ENCODE data around the gene SERPINA5.

The SERPINA5 gene

DNA sequence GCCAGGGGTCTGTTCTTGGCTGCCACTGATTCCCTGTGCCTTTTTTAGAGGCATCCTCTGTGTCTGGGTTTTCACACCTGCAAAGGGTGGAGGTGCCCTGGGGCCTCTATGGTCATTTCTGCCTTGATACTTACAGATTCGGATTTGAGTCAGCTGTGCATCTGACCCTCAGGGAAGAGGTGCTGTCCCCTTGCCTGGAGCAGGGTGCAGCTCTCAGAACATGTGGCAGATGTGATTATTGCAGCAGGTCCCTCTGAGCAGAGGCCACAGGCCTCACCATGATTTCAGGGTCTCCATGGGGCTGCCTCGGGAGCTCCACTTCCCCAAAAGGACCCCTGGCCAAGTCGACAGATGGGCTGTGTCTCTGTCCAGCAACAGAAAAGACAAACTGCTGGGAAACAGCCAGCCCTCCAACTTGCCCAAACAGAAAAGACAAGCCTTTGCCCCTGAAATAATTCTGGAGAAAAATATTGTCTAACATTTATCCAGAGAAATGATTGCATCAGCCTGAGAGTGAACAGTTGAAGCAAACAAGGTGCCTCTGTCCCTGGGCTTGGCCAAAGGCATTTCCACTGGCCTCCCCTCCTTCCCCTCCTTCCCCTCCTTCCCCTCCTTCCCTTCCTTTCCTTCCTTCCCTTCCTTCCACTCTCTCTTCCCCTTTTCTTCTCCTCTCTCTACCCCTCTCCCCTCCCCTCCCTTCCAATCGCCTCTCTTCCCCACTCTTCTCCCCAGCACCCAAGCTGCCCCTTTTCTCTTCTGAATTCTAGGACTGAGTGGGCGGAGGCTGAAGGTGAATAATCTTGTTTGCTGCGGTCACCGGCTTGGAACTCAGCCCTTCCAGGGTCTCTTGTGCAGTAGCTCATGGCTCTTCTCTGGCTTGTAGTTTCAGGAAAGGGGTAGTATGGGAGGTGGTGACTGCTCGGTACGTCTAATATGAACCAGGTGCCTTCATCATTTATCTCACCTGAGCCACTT is 31.6 kb downstream of the SERPINA5 start:
- peaks cover 27% of the 10 kb centered on the region for H3K9me3 Mint-ChIP-seq
- no peak overlapping the region for H3K27ac Mint-ChIP-seq
- intact Hi-C loops (cut with micrococcal nuclease): no loop called here
- no peak overlapping the region for H3K4me3 Mint-ChIP-seq
- no peaks in the 10 kb centered on the region for H3K36me3 Mint-ChIP-seq (ENCODE audit: low read depth)
- H3K27me3 Mint-ChIP-seq: peaks cover 1% of the 10 kb centered on the region
- no peaks in the 10 kb centered on the region for H3K4me1 Mint-ChIP-seq (ENCODE audit: low read depth)

DNA sequence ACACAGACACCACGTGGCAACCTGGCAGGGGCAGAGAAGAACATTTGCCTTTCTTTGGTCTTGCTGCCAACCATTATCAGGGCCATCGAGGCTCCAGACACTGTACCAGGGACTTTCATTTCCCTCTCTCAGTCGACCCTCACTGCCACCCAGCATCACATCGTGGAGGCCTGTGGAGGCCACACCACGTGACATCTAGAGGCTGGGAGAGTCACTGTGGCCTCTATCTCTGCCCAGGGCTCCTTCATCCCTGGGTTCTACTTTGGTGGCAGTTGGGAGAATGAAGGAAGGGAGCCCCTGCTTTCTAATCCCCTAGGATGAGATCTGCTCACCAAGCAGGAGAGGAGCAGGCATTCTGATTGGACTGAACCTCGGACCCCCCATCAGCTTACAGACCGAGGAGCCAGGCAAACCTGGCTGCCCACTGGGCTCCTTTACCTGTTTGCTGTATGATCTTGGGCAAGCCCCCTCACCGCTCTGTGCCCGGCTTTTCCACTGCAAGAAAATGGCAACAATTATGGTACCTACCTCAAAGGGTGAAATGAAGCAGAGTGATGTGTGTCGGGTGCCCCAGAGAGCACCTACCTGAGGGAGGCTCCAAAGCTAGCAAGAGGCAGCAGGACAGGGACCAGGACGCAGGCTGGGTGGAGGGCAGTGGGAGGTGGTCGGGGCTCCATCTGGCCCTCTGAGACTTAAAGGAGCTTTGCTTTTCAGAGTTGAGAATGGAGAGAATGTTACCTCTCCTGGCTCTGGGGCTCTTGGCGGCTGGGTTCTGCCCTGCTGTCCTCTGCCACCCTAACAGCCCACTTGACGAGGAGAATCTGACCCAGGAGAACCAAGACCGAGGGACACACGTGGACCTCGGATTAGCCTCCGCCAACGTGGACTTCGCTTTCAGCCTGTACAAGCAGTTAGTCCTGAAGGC is 32.8 kb downstream of the SERPINA5 start:
- intact Hi-C loops (cut with micrococcal nuclease): no loop called here

DNA sequence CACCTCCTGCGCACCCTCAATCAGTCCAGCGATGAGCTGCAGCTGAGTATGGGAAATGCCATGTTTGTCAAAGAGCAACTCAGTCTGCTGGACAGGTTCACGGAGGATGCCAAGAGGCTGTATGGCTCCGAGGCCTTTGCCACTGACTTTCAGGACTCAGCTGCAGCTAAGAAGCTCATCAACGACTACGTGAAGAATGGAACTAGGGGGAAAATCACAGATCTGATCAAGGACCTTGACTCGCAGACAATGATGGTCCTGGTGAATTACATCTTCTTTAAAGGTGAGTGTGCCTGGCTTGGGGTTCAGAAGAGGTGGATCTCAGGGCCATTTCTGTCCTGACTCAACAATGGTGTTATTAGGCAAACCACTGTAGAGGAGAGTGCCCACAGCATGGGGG is 33.6 kb downstream of the SERPINA5 start:
- H3K27ac Mint-ChIP-seq: no peak overlapping the region
- no peaks in the 10 kb centered on the region for H3K4me1 Mint-ChIP-seq (ENCODE audit: low read depth)
- H3K4me3 Mint-ChIP-seq: no peak overlapping the region
- intact Hi-C loops (cut with micrococcal nuclease): no loop called here
- peaks cover 39% of the 10 kb centered on the region for H3K9me3 Mint-ChIP-seq
- H3K27me3 Mint-ChIP-seq: peaks cover 1% of the 10 kb centered on the region
- no peaks in the 10 kb centered on the region for H3K36me3 Mint-ChIP-seq (ENCODE audit: low read depth)

More for the DNA sequence above, 32.8 kb downstream of the SERPINA5 start:
- H3K4me1 Mint-ChIP-seq (ENCODE audit: low read depth): no peaks in the 10 kb centered on the region
- H3K4me3 Mint-ChIP-seq: no peak overlapping the region
- H3K36me3 Mint-ChIP-seq (ENCODE audit: low read depth): no peaks in the 10 kb centered on the region
- H3K27ac Mint-ChIP-seq: no peak overlapping the region
- H3K9me3 Mint-ChIP-seq: peaks cover 36% of the 10 kb centered on the region
- H3K27me3 Mint-ChIP-seq: peaks cover 1% of the 10 kb centered on the region

DNA sequence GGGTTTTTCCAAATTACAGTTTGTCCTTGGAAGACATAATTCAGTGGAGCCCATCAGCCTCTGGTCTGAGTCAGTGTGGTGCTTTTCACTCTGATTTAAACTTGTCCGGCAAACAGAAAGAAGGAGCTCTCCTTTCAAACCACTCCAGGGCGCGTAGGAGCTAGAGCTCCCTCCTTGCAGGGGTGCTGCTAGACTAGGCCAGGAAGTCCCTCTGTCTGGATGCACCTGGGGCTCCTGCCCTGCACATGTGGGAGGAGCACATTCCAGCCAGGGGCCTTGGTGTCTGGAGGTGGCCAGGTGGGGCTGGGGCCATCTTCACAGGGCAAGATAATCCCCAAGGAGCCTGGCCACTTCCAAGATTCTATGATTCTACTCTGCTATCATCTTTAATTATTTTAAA is 34.0 kb downstream of the SERPINA5 start:
- peaks cover 44% of the 10 kb centered on the region for H3K9me3 Mint-ChIP-seq
- H3K4me3 Mint-ChIP-seq: no peak overlapping the region
- no peak overlapping the region for H3K27ac Mint-ChIP-seq
- H3K27me3 Mint-ChIP-seq: peaks cover 1% of the 10 kb centered on the region
- no peaks in the 10 kb centered on the region for H3K36me3 Mint-ChIP-seq (ENCODE audit: low read depth)
- intact Hi-C loops (cut with micrococcal nuclease): no loop called here
- no peaks in the 10 kb centered on the region for H3K4me1 Mint-ChIP-seq (ENCODE audit: low read depth)

DNA sequence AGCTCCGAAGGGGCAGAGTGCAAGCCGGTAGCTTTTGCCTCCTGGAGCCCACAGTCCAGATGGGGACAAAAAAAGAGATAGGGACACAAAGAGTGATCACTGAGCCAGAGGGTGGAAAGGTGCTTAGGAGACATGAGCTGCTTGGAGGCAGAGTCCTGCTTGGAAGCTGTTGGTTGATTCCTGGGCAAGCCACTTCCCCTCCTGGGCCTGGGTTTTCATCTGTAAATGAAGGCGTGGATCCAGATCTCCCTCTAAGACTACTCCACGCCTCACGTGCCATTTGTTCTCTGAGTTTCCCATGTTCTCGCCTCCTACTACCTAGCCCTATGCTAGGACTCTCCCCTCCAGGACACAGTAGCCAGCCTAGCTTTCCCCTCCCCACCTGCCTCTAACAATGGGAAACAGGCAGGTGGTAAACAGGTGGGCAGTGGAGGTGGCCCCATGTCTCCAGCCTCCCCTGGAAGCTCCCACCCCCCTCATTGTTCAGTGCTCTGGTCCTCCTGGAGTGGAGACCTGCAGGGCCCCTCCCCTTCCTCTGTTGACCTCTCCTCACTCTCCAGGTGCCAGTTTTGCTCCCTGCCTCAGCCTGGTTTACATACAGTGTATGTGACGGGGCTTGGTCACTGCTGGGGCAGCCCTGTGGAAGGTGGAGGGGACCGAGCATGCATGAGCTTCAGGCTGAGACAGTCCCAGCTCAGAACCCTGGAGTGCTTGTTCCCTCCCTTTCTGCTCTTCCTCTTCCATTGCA is 34.8 kb downstream of the SERPINA5 start:
- Mint-ChIP-seq H3K4me3 (no peak overlapping the region), H3K27ac (no peak overlapping the region), H3K27me3 (peaks cover 1% of the 10 kb centered on the region), H3K36me3 (ENCODE audit: low read depth) (no peaks in the 10 kb centered on the region), H3K9me3 (peaks cover 47% of the 10 kb centered on the region), H3K4me1 (ENCODE audit: low read depth) (no peaks in the 10 kb centered on the region)
- intact Hi-C loops (cut with micrococcal nuclease): no loop called here

DNA sequence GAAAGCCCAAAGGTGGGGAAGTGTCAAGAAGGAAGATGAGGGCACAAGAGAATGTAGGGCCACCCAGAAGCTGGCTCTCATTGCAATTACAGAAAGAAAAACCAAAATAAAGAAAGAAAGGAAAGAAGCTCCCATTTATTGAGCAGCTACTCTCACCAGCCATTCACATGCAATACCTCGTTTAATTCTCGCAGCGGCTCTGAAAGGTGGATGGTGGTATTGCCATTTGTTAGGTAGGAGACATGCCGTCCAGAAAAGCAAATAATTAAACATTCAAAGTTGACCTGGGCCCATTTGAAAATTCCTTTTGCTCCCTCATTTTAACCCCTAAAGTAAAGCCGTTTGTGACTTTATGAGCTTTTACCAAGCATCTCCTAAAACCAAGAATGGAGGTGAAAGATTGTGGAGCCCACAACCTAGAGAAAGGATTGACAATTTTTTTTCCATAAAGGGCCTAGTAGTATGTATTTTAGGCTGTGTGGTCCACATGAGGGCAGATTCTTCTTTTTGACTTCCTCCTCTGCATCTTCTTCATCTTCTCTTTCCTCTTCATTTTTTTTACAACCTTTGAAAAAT is 36.2 kb downstream of the SERPINA5 start:
- H3K36me3 Mint-ChIP-seq (ENCODE audit: low read depth): no peaks in the 10 kb centered on the region
- peaks cover 47% of the 10 kb centered on the region for H3K9me3 Mint-ChIP-seq
- no peak overlapping the region for H3K27ac Mint-ChIP-seq
- H3K4me3 Mint-ChIP-seq: no peak overlapping the region
- intact Hi-C loops (cut with micrococcal nuclease): no loop called here
- no peaks in the 10 kb centered on the region for H3K4me1 Mint-ChIP-seq (ENCODE audit: low read depth)
- H3K27me3 Mint-ChIP-seq: peaks cover 1% of the 10 kb centered on the region

DNA sequence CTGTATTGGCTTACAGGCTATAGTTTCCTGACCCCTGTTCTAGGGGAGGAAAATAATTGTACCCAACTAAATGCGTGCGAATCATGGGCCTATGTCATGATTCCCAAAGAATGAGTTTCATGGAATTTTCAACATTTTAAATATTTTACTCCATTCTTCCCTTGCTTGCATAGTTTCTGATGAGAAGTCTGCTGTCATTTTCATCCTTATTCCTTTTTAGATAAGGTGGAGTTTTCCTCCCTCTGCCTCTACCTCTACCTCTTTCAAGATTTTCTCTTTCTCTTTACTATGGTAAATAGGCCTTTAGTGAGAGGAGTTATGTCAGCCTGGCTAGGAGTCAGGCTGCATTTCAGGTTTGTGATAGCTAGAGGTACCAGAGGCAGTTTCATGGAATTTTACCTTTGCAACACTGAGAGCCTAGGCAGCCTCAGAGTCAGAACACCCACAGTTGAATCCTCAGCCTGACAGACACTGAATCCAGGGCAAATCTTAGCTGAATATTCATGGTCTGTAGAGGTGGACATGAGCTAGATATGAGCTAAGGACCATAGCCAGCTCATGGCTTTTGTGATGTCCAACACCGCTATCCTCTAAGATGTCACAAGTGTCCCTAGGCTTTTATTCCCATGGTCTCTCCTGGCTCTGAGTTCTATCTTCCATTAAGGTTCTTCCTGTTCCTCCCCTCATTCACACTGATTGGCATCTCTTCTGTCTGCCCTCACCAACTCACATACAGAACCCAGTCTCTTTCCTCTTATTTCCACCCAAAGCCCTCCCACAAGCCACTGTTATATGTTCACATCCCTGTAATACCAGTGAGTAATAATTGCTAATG is 37.0 kb downstream of the SERPINA5 start:
- H3K36me3 Mint-ChIP-seq (ENCODE audit: low read depth): no peaks in the 10 kb centered on the region
- peaks cover 1% of the 10 kb centered on the region for H3K27me3 Mint-ChIP-seq
- H3K27ac Mint-ChIP-seq: no peak overlapping the region
- H3K9me3 Mint-ChIP-seq: peaks cover 47% of the 10 kb centered on the region
- no peaks in the 10 kb centered on the region for H3K4me1 Mint-ChIP-seq (ENCODE audit: low read depth)
- intact Hi-C loops (cut with micrococcal nuclease): no loop called here
- H3K4me3 Mint-ChIP-seq: no peak overlapping the region

DNA sequence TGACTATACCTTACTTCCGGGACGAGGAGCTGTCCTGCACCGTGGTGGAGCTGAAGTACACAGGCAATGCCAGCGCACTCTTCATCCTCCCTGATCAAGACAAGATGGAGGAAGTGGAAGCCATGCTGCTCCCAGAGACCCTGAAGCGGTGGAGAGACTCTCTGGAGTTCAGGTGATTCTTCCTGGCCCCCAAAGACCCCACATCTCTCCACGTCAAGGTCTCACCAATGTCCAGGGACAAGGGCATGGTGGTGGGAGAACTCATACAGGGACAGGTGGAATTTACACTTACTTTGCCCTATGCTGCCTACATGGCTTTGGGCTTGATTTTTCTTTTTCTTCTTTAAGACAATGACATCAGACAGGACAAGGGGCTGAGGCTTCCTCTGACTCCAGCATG is 38.1 kb downstream of the SERPINA5 start:
- no peak overlapping the region for H3K27ac Mint-ChIP-seq
- no peaks in the 10 kb centered on the region for H3K36me3 Mint-ChIP-seq (ENCODE audit: low read depth)
- no peak overlapping the region for H3K4me3 Mint-ChIP-seq
- peaks cover 47% of the 10 kb centered on the region for H3K9me3 Mint-ChIP-seq
- no peaks in the 10 kb centered on the region for H3K4me1 Mint-ChIP-seq (ENCODE audit: low read depth)
- intact Hi-C loops (cut with micrococcal nuclease): no loop called here
- H3K27me3 Mint-ChIP-seq: peaks cover 1% of the 10 kb centered on the region

DNA sequence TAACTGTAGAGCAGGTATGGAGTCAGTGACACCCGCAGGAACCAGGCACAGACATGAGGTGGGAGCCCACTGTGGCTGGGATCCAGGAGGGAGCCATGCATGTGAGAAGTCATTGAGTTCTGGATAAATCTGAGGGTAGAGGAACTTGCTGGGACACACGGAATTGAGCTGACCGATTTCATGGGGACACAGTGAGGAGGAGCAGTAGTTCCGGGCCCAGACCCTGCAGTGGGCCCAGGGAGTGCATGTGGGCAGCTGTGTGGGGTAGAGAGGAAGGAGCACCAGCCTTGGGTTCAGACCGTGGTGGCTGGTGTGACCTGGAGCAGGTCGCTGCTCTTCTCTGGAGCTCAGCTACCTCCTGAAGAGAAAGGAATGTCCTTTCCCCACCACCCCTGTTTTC is 39.4 kb downstream of the SERPINA5 start:
- Mint-ChIP-seq H3K4me1 (ENCODE audit: low read depth) (no peaks in the 10 kb centered on the region), H3K36me3 (ENCODE audit: low read depth) (no peaks in the 10 kb centered on the region), H3K27me3 (peaks cover 1% of the 10 kb centered on the region), H3K4me3 (no peak overlapping the region), H3K9me3 (peaks cover 47% of the 10 kb centered on the region), H3K27ac (no peak overlapping the region)
- intact Hi-C loops (cut with micrococcal nuclease): no loop called here

DNA sequence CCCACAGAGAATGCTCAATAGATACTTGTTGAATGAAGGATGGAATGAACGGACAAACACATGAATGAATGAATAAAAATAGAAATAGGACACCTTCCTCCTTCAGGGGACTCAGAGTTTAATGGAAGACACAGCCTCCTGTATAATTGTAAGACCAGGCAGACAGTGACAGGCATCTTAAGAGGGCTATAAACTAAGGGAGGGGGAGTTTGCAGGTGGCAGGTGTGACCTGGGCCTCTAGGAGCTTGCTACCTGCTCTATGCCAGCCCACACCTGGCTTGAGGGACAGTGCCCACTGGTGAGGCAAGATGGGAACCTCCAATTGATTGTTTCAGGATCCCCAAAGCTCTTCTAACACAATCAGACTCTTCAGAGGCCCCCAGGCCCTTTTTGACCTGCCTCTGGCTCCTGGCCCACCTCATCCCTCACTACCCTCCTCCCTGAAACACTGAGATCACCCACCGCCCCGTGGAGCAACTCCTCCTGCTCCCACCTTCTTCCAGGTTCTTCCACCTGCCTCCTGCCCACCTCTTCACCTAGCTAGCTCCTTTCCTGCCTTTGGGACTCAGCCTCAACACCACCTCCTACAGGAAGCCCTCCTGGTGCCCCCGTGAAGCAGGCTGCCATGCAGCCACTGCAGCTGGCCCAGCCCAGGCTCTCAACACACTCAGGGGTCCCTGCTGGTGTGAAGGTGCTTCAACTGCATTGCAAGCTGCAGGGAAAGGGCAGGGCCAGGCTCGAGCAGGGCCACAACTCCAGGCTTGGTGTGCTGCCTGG is 40.3 kb downstream of the SERPINA5 start:
- Mint-ChIP-seq H3K27ac (no peak overlapping the region), H3K4me3 (no peak overlapping the region), H3K27me3 (peaks cover 1% of the 10 kb centered on the region), H3K36me3 (ENCODE audit: low read depth) (no peaks in the 10 kb centered on the region), H3K9me3 (peaks cover 41% of the 10 kb centered on the region), H3K4me1 (ENCODE audit: low read depth) (no peaks in the 10 kb centered on the region)
- intact Hi-C loops (cut with micrococcal nuclease): no loop called here

DNA sequence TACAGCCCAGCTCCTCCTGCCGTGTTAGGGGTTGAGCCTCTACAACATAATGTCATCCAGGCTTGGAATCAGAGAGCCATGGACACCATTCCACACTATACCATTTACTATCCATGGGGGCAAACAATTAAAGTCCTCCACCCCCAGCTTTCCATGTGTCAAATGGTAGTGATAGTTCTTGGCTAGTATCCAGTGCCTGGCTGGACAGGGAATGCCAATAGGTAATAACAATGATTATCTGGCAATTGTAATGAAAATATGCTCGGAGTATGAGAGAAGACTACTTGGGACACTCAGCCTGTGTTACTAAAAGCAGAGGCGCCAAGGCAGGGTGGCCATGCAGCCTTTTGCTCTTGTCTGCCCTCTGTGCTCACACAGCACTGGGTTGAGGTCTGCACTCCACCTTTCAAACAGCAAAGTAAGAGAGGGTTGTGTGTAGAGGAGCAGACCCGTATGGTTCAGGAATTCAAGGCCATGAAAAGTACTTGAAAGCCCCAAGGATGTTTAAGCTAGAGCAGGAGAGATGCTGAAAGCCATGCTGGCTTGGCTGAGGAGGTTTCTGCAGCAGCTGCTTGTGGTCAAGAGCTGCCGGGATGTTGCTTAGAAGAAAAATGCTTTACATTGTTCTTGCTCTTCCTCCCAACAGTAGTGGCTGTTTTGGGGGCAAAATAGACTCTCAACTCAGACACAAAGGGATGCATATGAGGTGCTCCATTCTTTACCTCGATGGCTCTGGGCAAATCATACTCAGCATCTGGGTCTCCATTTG is 41.6 kb downstream of the SERPINA5 start:
- Mint-ChIP-seq H3K36me3 (ENCODE audit: low read depth) (no peaks in the 10 kb centered on the region), H3K27me3 (peaks cover 5% of the 10 kb centered on the region)

DNA sequence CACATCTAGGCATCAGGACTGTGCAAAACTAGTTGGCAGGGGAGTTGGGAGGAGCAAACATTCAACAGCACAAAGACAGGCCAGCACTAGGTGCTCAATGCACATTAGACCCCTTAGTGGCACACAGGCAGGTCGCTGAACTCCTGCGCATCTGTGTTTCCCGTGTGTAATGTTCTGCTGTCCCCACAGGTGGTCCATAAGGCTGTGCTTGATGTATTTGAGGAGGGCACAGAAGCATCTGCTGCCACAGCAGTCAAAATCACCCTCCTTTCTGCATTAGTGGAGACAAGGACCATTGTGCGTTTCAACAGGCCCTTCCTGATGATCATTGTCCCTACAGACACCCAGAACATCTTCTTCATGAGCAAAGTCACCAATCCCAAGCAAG is 42.2 kb downstream of the SERPINA5 start:
- Mint-ChIP-seq H3K4me3 (no peak overlapping the region), H3K27me3 (peaks cover 5% of the 10 kb centered on the region), H3K4me1 (ENCODE audit: low read depth) (no peaks in the 10 kb centered on the region), H3K9me3 (peaks cover 22% of the 10 kb centered on the region), H3K36me3 (ENCODE audit: low read depth) (no peaks in the 10 kb centered on the region), H3K27ac (no peak overlapping the region)
- intact Hi-C loops (cut with micrococcal nuclease): no loop called here

More for the DNA sequence above, 41.6 kb downstream of the SERPINA5 start:
- Mint-ChIP-seq H3K27ac (no peak overlapping the region), H3K9me3 (peaks cover 28% of the 10 kb centered on the region), H3K4me3 (no peak overlapping the region), H3K4me1 (ENCODE audit: low read depth) (no peaks in the 10 kb centered on the region)
- intact Hi-C loops (cut with micrococcal nuclease): no loop called here

Measured in dendritic cell treated with granulocyte-macrophage colony-stimulating factor and Interleukin-4, amounts not matched to agents 40 ng/mL and 50 ng/mL, for 4 days (primary cell).